ENCODE data around the gene CLDN10.

Gene CLDN10

DNA sequence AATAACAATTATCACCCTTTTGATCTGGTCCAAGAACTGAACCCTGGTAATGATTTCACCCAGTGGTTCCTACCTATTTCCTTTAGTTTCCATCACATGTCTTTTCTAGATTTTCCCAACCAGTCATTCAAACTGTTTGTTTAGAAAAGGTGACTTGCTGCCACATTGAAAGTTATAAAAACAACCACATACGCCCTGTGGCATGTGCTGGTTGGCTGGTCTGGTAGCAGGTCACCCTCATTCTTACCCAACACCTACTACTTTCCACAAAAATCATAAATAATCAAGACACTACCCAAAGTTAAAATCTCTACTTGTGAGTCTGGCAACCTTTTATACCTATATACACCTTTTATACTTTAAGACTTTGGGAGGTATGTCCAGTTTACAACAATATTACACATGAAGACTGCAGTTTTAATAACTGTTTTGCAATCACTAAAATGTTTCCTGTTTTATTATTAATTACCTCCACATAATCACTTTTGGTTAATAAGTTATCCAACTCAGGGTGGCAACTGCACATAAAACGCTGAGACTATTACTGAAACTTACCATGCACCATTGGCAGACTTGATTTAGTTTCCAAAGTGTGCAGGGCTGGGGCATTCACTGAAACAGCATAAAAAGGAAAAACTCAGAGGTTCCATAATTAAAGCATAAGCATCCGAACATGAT lies 53.1 kb downstream of the CLDN10 start:
- Mint-ChIP-seq H3K4me1 (no peaks in the 10 kb centered on the region), H3K36me3 (no peaks in the 10 kb centered on the region), H3K9me3 (no peaks in the 10 kb centered on the region), H3K4me3 (no peak overlapping the region), H3K27ac (no peak overlapping the region), H3K27me3 (peaks cover 4% of the 10 kb centered on the region)

DNA sequence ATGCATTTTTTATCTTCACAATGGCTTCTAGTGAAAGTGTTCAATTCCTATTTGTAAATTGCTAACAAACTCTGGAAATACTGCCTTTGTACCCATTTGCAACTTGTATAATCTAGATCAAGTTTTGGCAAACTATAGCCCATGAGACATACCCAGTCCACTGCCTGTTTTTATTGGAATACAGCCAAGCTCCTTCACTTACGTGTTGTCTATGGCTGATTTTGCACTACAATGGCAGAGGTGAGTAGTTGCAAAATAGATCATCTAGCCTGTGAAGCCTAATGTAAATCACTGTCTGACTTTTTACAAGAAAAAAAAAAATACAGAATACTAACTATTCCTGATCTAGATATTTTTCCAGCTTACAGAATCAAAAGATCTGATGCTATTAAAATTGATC lies 54.8 kb downstream of the CLDN10 start:
- Mint-ChIP-seq H3K36me3 (no peaks in the 10 kb centered on the region), H3K27me3 (peaks cover 2% of the 10 kb centered on the region), H3K4me1 (no peaks in the 10 kb centered on the region), H3K9me3 (no peaks in the 10 kb centered on the region), H3K27ac (no peak overlapping the region), H3K4me3 (no peak overlapping the region)

- Mint-ChIP-seq H3K4me3 (no peak overlapping the region), H3K27ac (no peak overlapping the region), H3K4me1 (no peaks in the 10 kb centered on the region), H3K36me3 (no peaks in the 10 kb centered on the region), H3K27me3 (peaks cover 5% of the 10 kb centered on the region), H3K9me3 (no peaks in the 10 kb centered on the region)
These were observed 56.3 kb downstream of the CLDN10 start for GRCh38 chr13:95608640-95609323.

DNA sequence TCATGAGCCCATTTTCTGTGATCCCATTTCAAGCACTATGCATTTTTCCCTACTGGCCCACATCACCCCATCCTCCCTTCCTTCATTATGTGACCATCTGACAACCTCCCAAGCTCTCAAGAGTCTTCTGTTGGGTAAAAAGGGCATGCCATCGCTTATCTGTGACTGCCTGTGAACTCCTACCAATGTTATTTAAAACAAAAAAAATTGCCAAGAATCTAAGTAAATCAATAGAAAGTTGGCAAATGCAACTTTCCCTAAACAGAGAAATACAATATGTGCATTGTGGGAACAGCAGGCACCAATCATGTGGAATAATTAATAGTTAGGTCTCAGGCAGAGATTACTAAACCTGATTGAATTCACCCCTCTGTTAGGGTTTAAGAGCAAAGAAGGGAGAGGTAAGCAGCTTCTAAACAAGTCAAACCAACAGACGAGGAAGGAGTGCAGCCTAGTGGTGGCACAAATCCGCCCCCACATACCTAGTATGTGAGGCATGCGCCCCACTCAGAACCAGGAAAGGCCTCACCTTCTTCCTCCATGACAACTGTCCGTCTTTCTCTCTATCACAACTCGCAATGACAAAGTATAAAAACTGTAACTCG lies 62.2 kb downstream of the CLDN10 start:
- H3K36me3 Mint-ChIP-seq: no peaks in the 10 kb centered on the region
- H3K4me1 Mint-ChIP-seq: no peaks in the 10 kb centered on the region
- H3K9me3 Mint-ChIP-seq: no peaks in the 10 kb centered on the region
- H3K4me3 Mint-ChIP-seq: no peak overlapping the region
- no peak overlapping the region for H3K27ac Mint-ChIP-seq
- peaks cover 9% of the 10 kb centered on the region for H3K27me3 Mint-ChIP-seq

- Mint-ChIP-seq H3K4me3 (no peak overlapping the region), H3K36me3 (no peaks in the 10 kb centered on the region), H3K9me3 (no peaks in the 10 kb centered on the region), H3K27me3 (peaks cover 9% of the 10 kb centered on the region), H3K27ac (no peak overlapping the region), H3K4me1 (no peaks in the 10 kb centered on the region)
These were observed 63.0 kb downstream of the CLDN10 start for GRCh38 chr13:95615539-95615938.

- Mint-ChIP-seq H3K4me1 (no peaks in the 10 kb centered on the region), H3K27me3 (peaks cover 8% of the 10 kb centered on the region), H3K27ac (no peak overlapping the region), H3K9me3 (no peaks in the 10 kb centered on the region), H3K36me3 (no peaks in the 10 kb centered on the region), H3K4me3 (no peak overlapping the region)
These were observed 67.7 kb downstream of the CLDN10 start for GRCh38 chr13:95620030-95620824.

- Mint-ChIP-seq H3K4me3 (no peak overlapping the region), H3K27me3 (peaks cover 10% of the 10 kb centered on the region), H3K4me1 (no peaks in the 10 kb centered on the region), H3K36me3 (no peaks in the 10 kb centered on the region), H3K27ac (no peak overlapping the region), H3K9me3 (no peaks in the 10 kb centered on the region)
These were observed 68.4 kb downstream of the CLDN10 start for GRCh38 chr13:95620825-95621498.

- Mint-ChIP-seq H3K4me3 (no peak overlapping the region), H3K4me1 (no peaks in the 10 kb centered on the region), H3K27ac (no peak overlapping the region)
These were observed 70.6 kb downstream of the CLDN10 start for GRCh38 chr13:95623141-95623540.

GRCh38 chr13:95624020-95624419 lies 71.5 kb downstream of the CLDN10 start:
- no peaks in the 10 kb centered on the region for H3K4me1 Mint-ChIP-seq
- H3K27me3 Mint-ChIP-seq: peaks cover 10% of the 10 kb centered on the region
- no peak overlapping the region for H3K4me3 Mint-ChIP-seq
- no peaks in the 10 kb centered on the region for H3K36me3 Mint-ChIP-seq
- H3K27ac Mint-ChIP-seq: no peak overlapping the region
- H3K9me3 Mint-ChIP-seq: no peaks in the 10 kb centered on the region

More at GRCh38 chr13:95623141-95623540, 70.6 kb downstream of the CLDN10 start:
- Mint-ChIP-seq H3K27me3 (peaks cover 10% of the 10 kb centered on the region), H3K9me3 (no peaks in the 10 kb centered on the region), H3K36me3 (no peaks in the 10 kb centered on the region)

DNA sequence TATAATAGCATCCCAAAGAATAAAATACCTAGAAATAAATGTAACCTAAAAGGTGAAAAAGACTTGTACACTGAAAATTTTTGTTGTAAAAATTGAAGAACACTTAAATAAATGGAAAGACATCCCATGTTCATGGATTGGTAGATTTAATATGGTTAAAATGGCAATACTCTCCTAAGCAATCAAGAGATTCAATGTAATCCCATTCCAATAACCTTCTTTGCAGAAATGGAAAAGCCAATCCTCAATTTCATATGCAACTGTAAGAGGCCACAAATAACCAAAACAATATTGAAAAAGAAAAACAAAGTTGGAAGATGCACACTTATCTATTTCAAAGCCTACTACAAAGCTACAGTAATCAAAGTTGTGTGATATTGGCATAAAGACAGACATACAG lies 74.2 kb downstream of the CLDN10 start:
- H3K27ac Mint-ChIP-seq: no peak overlapping the region
- H3K9me3 Mint-ChIP-seq: no peaks in the 10 kb centered on the region
- peaks cover 14% of the 10 kb centered on the region for H3K27me3 Mint-ChIP-seq
- H3K4me3 Mint-ChIP-seq: no peak overlapping the region
- H3K36me3 Mint-ChIP-seq: no peaks in the 10 kb centered on the region
- H3K4me1 Mint-ChIP-seq: no peaks in the 10 kb centered on the region

GRCh38 chr13:95627590-95627989 lies 75.1 kb downstream of the CLDN10 start:
- Mint-ChIP-seq H3K27me3 (peaks cover 16% of the 10 kb centered on the region), H3K4me3 (no peak overlapping the region)

GRCh38 chr13:95628488-95628887 lies 76.0 kb downstream of the CLDN10 start:
- no peaks in the 10 kb centered on the region for H3K36me3 Mint-ChIP-seq
- no peak overlapping the region for H3K27ac Mint-ChIP-seq
- H3K27me3 Mint-ChIP-seq: peaks cover 16% of the 10 kb centered on the region
- no peak overlapping the region for H3K4me3 Mint-ChIP-seq
- no peaks in the 10 kb centered on the region for H3K4me1 Mint-ChIP-seq
- no peaks in the 10 kb centered on the region for H3K9me3 Mint-ChIP-seq

More at GRCh38 chr13:95627590-95627989, 75.1 kb downstream of the CLDN10 start:
- Mint-ChIP-seq H3K9me3 (no peaks in the 10 kb centered on the region), H3K36me3 (no peaks in the 10 kb centered on the region), H3K4me1 (no peaks in the 10 kb centered on the region), H3K27ac (no peak overlapping the region)

- Mint-ChIP-seq H3K4me3 (no peak overlapping the region), H3K4me1 (no peaks in the 10 kb centered on the region), H3K27ac (no peak overlapping the region), H3K27me3 (peaks cover 16% of the 10 kb centered on the region), H3K9me3 (no peaks in the 10 kb centered on the region), H3K36me3 (no peaks in the 10 kb centered on the region)
These were observed 76.6 kb downstream of the CLDN10 start for GRCh38 chr13:95629071-95629470.

Data from activated naive CD4-positive, alpha-beta T cell treated with anti-CD3 and anti-CD28 coated beads, Interleukin-2, amount 50 U/mL, for 24 hours (primary cell).